Measurements from ENCODE around the gene SMPD3.

GRCh38 chr16:68395167-68395786 lies 53.0 kb downstream of the SMPD3 start:
- TF ChIP-seq CTCF (IDR thresholded peaks at IDR 0.05; ENCODE audit: insufficient read depth, low read length) (no peak), POLR2AphosphoS5 (IDR thresholded peaks at IDR 0.05; ENCODE audit: low read depth) (no peak), GABPA (IDR thresholded peaks at IDR 0.05; ENCODE audit: low read depth) (no peak), REST (IDR thresholded peaks at IDR 0.05; ENCODE audit: insufficient replicate concordance, low read depth) (no peak)

Data from HL-60 (cell line).